HT1080 (cell line): ENCODE measurements around the gene AADACL4. TPM values are rescaled to one million over a fixed set of nuclear protein-coding genes. Genes with fewer than 3 reads are reported as not detected.
"Not testable (repeated sequence)": the region's sequence is repeated elsewhere in the genome, so short reads cannot be mapped to it uniquely, and the experiment has no call there.

Source experiments
- DNase-seq: peaks from one replicate; pipeline ENCODE4 v3.0.0-alpha.2; 2015; ENCODE audit warnings: low read depth
- small RNA-seq: library from RNA; depleted of rRNA; stranded (forward); fragments of <200 nt; gene quantifications from one replicate; pipeline ENCODE3, GENCODE V24; 2014
- total RNA-seq: library from RNA; depleted of rRNA; stranded (reverse); fragments of >200 nt; shearing (Covaris generic); gene quantifications from 2 replicates; pipeline ENCODE4 v1.2.3, GENCODE V29; 2014; rRNA removed

The AADACL4 gene
- total RNA-seq, 1 experiment from 2014 or later = not detected

DNA sequence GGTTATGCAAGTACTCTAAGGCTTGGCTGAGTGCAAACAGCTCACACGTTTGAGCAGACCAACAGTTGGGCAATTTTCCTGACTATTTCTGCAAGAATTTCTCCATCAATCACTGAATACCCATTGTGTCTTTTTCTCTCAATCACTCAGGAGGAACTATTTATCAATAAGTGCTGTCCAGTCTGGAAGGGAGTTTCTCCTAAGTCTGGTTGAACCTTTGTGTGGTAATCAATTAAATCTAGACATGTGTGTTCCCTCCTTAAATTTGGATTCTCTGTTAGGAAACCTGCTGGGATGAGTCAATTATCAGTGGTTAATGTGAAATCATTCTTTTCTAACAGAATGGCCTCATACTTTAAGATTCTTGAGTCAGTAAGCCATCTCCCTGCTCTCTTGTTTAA lies 65.2 kb downstream of the AADACL4 start:
- no peak for DNase-seq

- DNase-seq = peak; percentile 42
Observed at GRCh38 chr1:12709696-12710095, 65.8 kb downstream of the AADACL4 start.

DNA sequence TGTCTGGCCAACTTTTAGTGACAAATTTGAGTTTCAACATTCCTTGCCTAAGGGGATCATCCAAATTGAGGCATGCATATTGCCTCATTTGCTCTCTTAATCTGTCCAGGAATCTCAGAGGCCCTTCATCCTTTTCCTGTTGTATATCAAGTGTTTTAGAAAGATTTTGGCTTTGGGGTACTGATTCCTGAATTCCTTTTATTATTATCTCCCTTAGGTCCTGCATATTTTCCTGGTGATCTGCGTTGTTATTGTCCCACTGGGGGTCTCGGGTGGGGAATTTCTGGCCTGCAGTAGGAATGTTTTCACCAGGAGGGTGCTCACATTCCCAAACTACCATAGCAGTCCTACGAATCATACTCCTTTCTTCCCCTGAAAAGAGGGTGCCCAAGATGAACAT lies 67.7 kb downstream of the AADACL4 start:
- no peak for DNase-seq

- no peak for DNase-seq
Observed at GRCh38 chr1:12712076-12712475, 68.2 kb downstream of the AADACL4 start.

- DNase-seq = no peak
Observed at GRCh38 chr1:12712929-12713328, 69.0 kb downstream of the AADACL4 start.

DNA sequence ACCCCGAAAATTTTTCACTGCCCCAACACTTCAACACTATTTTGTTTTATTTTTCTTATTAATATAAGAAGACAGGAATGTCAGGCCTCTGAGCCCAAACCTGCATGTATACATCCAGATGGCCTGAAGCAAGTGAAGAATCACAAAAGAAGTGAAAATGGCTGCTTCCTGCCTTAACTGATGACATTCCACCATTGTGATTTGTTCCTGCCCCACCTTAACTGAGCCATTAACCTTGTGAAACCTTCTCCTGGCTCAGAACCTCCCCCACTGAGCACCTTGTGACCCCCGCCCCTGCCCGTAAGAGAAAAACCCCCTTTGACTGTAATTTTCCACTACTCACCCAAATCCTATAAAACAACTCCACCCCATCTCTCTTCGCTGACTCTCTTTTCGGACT lies 69.8 kb downstream of the AADACL4 start:
- not testable (repeated sequence) for DNase-seq

DNA sequence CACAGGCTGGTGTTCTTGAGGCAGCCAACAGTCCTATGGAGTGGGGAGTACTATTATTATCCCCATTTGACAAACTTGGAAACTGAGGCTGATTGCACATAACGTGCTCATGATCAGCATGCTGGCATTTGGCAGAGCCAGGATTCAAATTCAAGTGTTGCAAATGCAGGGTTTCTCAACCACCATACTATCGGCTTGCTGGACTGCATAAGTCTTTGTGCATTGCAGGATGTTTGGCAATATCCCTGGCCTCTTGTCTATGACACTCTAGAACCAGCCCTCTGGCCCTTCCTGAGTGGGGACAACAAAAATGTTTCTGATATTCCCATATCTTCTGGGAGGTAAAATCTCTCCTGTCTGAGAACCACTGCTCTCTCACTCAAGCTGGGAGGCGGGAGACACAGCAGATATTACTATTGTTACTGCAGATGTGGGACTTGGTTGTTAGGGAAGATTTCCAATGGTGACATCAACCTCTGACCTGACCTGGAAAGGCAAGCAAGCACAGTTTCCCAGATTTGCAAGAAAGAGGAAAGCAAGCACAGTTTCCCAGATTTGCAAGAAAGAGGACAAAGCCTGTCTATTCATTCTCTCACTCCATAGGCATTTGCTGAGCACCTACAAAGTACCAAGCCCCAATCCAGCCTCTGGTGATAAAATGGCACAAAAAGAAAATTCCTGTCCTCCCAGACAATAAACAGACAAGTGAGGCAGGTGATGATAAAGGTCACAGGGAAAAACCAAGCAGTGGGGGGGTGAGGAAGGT lies 71.0 kb downstream of the AADACL4 start:
- DNase-seq = no peak

DNA sequence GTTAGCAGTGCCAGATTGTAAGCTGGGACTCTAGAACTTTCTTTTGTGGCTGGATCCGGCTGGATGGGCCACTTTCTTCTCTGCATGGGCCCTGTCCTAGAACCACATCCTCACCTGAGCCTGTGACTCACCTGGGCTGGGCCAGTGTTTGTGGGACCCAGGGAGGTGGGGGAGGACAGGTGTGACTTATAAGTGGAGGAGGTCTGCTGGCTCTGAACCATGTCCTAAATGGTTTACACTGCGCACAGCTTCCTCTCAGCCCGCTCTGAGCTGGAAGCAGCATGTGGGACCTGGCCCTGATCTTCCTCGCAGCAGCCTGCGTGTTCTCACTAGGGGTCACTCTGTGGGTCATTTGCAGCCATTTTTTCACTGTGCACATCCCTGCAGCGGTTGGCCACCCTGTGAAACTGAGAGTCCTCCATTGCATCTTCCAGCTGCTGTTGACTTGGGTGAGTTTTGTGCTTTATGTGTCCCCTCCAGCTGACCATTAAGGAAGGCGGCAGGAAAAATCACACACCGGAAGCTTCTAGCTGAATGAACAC lies 72.1 kb downstream of the AADACL4 start, which contains the start of gene AADACL3:
Gene AADACL3 (plus strand): TSS at position 215 of the 542 bp plus-strand sequence. CDS start 67 bp downstream, at position 282.
- DNase-seq = no peak

Small RNA genes lying within 50 kb of the gene (small RNA-seq; reads per million reads assigned to genes)
- not detected for gene AC244670.1

Other genes starting within 250 kb of the AADACL4 start
- gene DHRS3, start 25.9 kb upstream of the AADACL4 start, total RNA-seq = 0.10 TPM in 1 of 2 replicates, not detected in the other
- gene AADACL3, start 72.0 kb downstream of the AADACL4 start, total RNA-seq = not detected in 2 replicates
- gene CFAP107, start 102.1 kb downstream of the AADACL4 start, total RNA-seq = not detected in 2 replicates
- gene PRAMEF12, start 129.7 kb downstream of the AADACL4 start, total RNA-seq = not detected in 2 replicates
- gene PRAMEF1, start 147.3 kb downstream of the AADACL4 start, total RNA-seq = not detected in 2 replicates
- gene PRAMEF11, start 187.3 kb downstream of the AADACL4 start, total RNA-seq = not detected in 2 replicates
- gene HNRNPCL1, start 204.6 kb downstream of the AADACL4 start, total RNA-seq = not detected in 2 replicates
- not detected in 2 replicates for gene PRAMEF2, start 213.0 kb downstream of the AADACL4 start, total RNA-seq
- gene PRAMEF4, start 242.1 kb downstream of the AADACL4 start, total RNA-seq = not detected in 2 replicates